Measurements from ENCODE around the gene CD163L1.

Gene CD163L1

DNA sequence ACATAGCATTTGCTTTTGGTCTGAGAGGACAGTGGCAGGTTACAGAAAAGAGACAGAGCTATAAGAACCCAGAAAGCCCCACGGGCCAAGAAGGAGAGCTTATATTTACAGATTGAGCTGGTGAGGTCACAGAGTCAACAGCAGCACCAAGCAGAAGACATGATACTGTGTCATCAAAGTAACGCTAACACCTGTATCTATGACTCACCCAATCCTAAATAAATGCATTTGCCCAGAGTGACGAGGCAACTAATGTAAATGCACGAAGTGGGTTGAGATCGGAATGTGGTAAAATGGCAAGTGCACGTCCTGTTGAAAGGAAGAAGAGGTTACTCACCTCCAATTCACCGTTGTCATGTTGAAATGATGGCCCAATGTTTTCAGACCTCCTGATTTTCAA lies 6.7 kb upstream of the CD163L1 start:
- Histone ChIP-seq H3K9ac (ENCODE audit: low read depth, low read length) (no peak overlapping the region), H3K4me2 (ENCODE audit: insufficient read depth, low read length) (no peak overlapping the region), H3K36me3 (ENCODE audit: insufficient read depth, low read length) (no peaks in the 10 kb centered on the region), H3K4me1 (ENCODE audit: insufficient read depth, low read length) (no peaks in the 10 kb centered on the region), H3K27me3 (ENCODE audit: insufficient read depth, low read length, poor library complexity) (peaks cover 13% of the 10 kb centered on the region), H2AFZ (ENCODE audit: low read depth, low read length) (no peak overlapping the region), H3K9me3 (ENCODE audit: insufficient read depth, low read length, severe bottlenecking) (no peaks in the 10 kb centered on the region), H3K79me2 (ENCODE audit: insufficient read depth, low read length) (no peaks in the 10 kb centered on the region), H3K4me3 (ENCODE audit: low read depth in 1 of 2, low read length in 2 of 2) (no peak overlapping the region), H4K20me1 (ENCODE audit: insufficient read depth, low read length) (no peaks in the 10 kb centered on the region), H3K27ac (ENCODE audit: low read length) (no peak overlapping the region)
- TF ChIP-seq, protein P1, sequence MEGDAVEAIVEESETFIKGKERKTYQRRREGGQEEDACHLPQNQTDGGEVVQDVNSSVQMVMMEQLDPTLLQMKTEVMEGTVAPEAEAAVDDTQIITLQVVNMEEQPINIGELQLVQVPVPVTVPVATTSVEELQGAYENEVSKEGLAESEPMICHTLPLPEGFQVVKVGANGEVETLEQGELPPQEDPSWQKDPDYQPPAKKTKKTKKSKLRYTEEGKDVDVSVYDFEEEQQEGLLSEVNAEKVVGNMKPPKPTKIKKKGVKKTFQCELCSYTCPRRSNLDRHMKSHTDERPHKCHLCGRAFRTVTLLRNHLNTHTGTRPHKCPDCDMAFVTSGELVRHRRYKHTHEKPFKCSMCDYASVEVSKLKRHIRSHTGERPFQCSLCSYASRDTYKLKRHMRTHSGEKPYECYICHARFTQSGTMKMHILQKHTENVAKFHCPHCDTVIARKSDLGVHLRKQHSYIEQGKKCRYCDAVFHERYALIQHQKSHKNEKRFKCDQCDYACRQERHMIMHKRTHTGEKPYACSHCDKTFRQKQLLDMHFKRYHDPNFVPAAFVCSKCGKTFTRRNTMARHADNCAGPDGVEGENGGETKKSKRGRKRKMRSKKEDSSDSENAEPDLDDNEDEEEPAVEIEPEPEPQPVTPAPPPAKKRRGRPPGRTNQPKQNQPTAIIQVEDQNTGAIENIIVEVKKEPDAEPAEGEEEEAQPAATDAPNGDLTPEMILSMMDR (IDR thresholded peaks at IDR 0.05; ENCODE audit: borderline replicate concordance, extremely low read depth, low read length, poor library complexity, severe bottlenecking): no peak
- no peak for TF ChIP-seq EZH2 (IDR thresholded peaks at IDR 0.05; ENCODE audit: borderline replicate concordance, low read depth, low read length, severe bottlenecking)
- no peak for DNase-seq
- ATAC-seq (ENCODE audit: insufficient read depth, low read depth): no peak

DNA sequence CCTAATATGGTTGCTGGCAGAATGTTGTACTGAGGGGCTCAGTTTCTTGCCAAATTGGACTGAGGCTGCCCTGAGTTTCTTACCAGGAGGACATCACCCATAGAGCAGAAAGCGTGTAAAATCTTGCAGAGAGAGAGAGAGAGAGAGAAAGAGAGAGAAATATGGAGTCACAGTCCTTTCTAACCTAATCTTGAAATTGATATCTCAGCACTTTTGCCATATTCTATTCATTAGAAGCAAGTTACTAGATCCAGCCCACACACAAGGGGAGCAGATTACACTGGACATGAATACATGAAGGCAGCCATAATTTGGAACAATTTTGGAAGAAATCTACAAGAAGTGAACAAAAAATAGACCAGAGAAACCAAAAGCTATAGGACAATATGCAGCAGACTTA lies 4.1 kb upstream of the CD163L1 start:
- no peak for ATAC-seq (ENCODE audit: insufficient read depth, low read depth)
- no peaks in the 10 kb centered on the region for H3K9me3 ChIP-seq (ENCODE audit: insufficient read depth, low read length, severe bottlenecking)
- H3K79me2 ChIP-seq (ENCODE audit: insufficient read depth, low read length): no peaks in the 10 kb centered on the region
- no peak overlapping the region for H2AFZ ChIP-seq (ENCODE audit: low read depth, low read length)
- no peak overlapping the region for H3K4me2 ChIP-seq (ENCODE audit: insufficient read depth, low read length)
- no peak overlapping the region for H3K4me3 ChIP-seq (ENCODE audit: low read depth in 1 of 2, low read length in 2 of 2)
- no peaks in the 10 kb centered on the region for H3K4me1 ChIP-seq (ENCODE audit: insufficient read depth, low read length)
- peaks cover 13% of the 10 kb centered on the region for H3K27me3 ChIP-seq (ENCODE audit: insufficient read depth, low read length, poor library complexity)
- H3K27ac ChIP-seq (ENCODE audit: low read length): no peak overlapping the region
- no peaks in the 10 kb centered on the region for H3K36me3 ChIP-seq (ENCODE audit: insufficient read depth, low read length)
- no peaks in the 10 kb centered on the region for H4K20me1 ChIP-seq (ENCODE audit: insufficient read depth, low read length)
- no peak for DNase-seq
- no peak for TF ChIP-seq EZH2 (IDR thresholded peaks at IDR 0.05; ENCODE audit: borderline replicate concordance, low read depth, low read length, severe bottlenecking)
- TF ChIP-seq, protein P1 (IDR thresholded peaks at IDR 0.05; ENCODE audit: borderline replicate concordance, extremely low read depth, low read length, poor library complexity, severe bottlenecking): no peak
- H3K9ac ChIP-seq (ENCODE audit: low read depth, low read length): no peak overlapping the region

DNA sequence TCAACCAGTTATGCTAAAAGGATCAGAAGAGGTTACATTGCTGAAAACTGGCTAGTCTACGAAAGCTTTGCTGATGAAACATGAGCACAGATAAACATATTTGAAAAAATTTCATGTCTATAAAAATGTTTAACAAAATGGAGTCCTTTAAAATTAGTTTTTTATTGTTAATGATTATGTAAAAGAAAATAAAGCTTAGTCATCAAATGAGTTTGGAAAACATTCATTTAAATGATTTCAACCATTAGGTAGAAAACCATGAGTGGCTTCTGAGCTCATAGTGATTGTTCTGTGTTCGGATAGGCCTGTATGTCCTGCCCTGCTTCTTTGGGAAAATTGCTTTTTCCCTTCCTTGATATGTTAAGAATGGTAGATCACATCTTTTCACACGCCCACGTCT lies 584 bp upstream of the CD163L1 start:
- Histone ChIP-seq H3K27me3 (ENCODE audit: insufficient read depth, low read length, poor library complexity) (peaks cover 10% of the 10 kb centered on the region), H3K9ac (ENCODE audit: low read depth, low read length) (no peak overlapping the region), H3K4me1 (ENCODE audit: insufficient read depth, low read length) (no peaks in the 10 kb centered on the region), H3K79me2 (ENCODE audit: insufficient read depth, low read length) (no peaks in the 10 kb centered on the region), H3K9me3 (ENCODE audit: insufficient read depth, low read length, severe bottlenecking) (no peaks in the 10 kb centered on the region), H4K20me1 (ENCODE audit: insufficient read depth, low read length) (no peaks in the 10 kb centered on the region), H3K4me2 (ENCODE audit: insufficient read depth, low read length) (no peak overlapping the region), H2AFZ (ENCODE audit: low read depth, low read length) (no peak overlapping the region), H3K27ac (ENCODE audit: low read length) (no peak overlapping the region), H3K36me3 (ENCODE audit: insufficient read depth, low read length) (no peaks in the 10 kb centered on the region), H3K4me3 (ENCODE audit: low read depth in 1 of 2, low read length in 2 of 2) (no peak overlapping the region)
- no peak for ATAC-seq (ENCODE audit: insufficient read depth, low read depth)
- no peak for TF ChIP-seq EZH2 (IDR thresholded peaks at IDR 0.05; ENCODE audit: borderline replicate concordance, low read depth, low read length, severe bottlenecking)
- TF ChIP-seq, protein P1 (IDR thresholded peaks at IDR 0.05; ENCODE audit: borderline replicate concordance, extremely low read depth, low read length, poor library complexity, severe bottlenecking): no peak
- no peak for DNase-seq

DNA sequence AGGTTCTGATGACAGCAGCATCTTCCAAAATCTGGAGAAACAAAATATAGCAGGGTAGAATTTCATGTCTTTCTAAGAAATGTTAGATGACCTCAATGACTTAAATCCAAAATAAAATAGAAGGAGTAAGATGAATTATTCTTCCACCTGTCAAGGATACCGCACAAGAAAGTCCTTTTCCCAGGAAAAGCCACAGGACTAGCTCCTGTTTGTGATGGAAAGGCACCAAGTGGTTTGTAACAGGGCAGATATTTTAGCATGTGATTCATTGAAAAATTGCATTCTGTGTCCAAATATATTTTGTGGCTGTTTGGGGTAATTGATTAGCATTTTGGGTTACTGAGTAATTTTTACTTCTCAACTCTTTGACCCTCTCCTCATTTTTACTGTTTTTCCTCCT lies 2.7 kb downstream of the CD163L1 start:
- Histone ChIP-seq H2AFZ (ENCODE audit: low read depth, low read length) (no peak overlapping the region), H3K27ac (ENCODE audit: low read length) (no peak overlapping the region), H3K4me2 (ENCODE audit: insufficient read depth, low read length) (no peak overlapping the region), H3K79me2 (ENCODE audit: insufficient read depth, low read length) (no peaks in the 10 kb centered on the region), H3K4me1 (ENCODE audit: insufficient read depth, low read length) (no peaks in the 10 kb centered on the region), H3K9me3 (ENCODE audit: insufficient read depth, low read length, severe bottlenecking) (no peaks in the 10 kb centered on the region), H3K9ac (ENCODE audit: low read depth, low read length) (no peak overlapping the region), H3K36me3 (ENCODE audit: insufficient read depth, low read length) (no peaks in the 10 kb centered on the region), H3K4me3 (ENCODE audit: low read depth in 1 of 2, low read length in 2 of 2) (no peak overlapping the region), H3K27me3 (ENCODE audit: insufficient read depth, low read length, poor library complexity) (peaks cover 7% of the 10 kb centered on the region), H4K20me1 (ENCODE audit: insufficient read depth, low read length) (no peaks in the 10 kb centered on the region)
- DNase-seq (no peak), ATAC-seq (ENCODE audit: insufficient read depth, low read depth) (no peak)
- TF ChIP-seq EZH2 (IDR thresholded peaks at IDR 0.05; ENCODE audit: borderline replicate concordance, low read depth, low read length, severe bottlenecking): no peak
- TF ChIP-seq, protein P1 (IDR thresholded peaks at IDR 0.05; ENCODE audit: borderline replicate concordance, extremely low read depth, low read length, poor library complexity, severe bottlenecking): no peak

Data from DND-41 (cell line).